Stimulated activated CD4-positive, alpha-beta T cell treated with anti-CD3 and anti-CD28 coated beads, TNF-alpha, amount 100 ng/mL, for 1 hour (primary cell): ENCODE results near the gene RGMA.
"Not testable (repeated sequence)": the region's sequence is repeated elsewhere in the genome, so short reads cannot be mapped to it uniquely, and the experiment has no call there.

Experiments used
- DNase-seq, 3 donors: peaks; one replicate each; pipeline ENCODE4 v3.0.0-alpha.2; 2020; ENCODE audit warnings: low read depth in 3 of 3, low spot score in 1 of 3

RGMA gene

GRCh38 chr15:93035092-93035915 lies 53.7 kb downstream of the RGMA start:
- no peak for DNase-seq

- no peak for DNase-seq
These were observed 54.5 kb downstream of the RGMA start for GRCh38 chr15:93034512-93034911.

- no peak for DNase-seq
These were observed 55.5 kb downstream of the RGMA start for GRCh38 chr15:93033434-93034045.

GRCh38 chr15:93032515-93033206 lies 56.4 kb downstream of the RGMA start:
- not testable (repeated sequence) for DNase-seq

GRCh38 chr15:93031557-93032384 lies 57.2 kb downstream of the RGMA start:
- DNase-seq: not testable (repeated sequence)

GRCh38 chr15:93031103-93031464 lies 57.9 kb downstream of the RGMA start:
- no peak for DNase-seq

- peak in 2 of 3 donors; percentile 30 to 43 for DNase-seq
These were observed 58.4 kb downstream of the RGMA start for GRCh38 chr15:93030430-93031102.

GRCh38 chr15:93029836-93030429 lies 59.1 kb downstream of the RGMA start:
- DNase-seq: no peak

- DNase-seq: no peak
These were observed 59.7 kb downstream of the RGMA start for GRCh38 chr15:93029214-93029835.

GRCh38 chr15:93028632-93029213 lies 60.3 kb downstream of the RGMA start:
- DNase-seq: no peak

- no peak for DNase-seq
These were observed 60.8 kb downstream of the RGMA start for GRCh38 chr15:93028111-93028631.

GRCh38 chr15:93027413-93027812 lies 61.6 kb downstream of the RGMA start:
- no peak for DNase-seq

GRCh38 chr15:93026380-93026817 lies 62.6 kb downstream of the RGMA start:
- DNase-seq: no peak

- DNase-seq: no peak
These were observed 63.4 kb downstream of the RGMA start for GRCh38 chr15:93025625-93025982.

GRCh38 chr15:93024716-93025624 lies 64.0 kb downstream of the RGMA start:
- DNase-seq: no peak

- DNase-seq: no peak
These were observed 64.7 kb downstream of the RGMA start for GRCh38 chr15:93024293-93024692.

- no peak for DNase-seq
These were observed 67.8 kb downstream of the RGMA start for GRCh38 chr15:93020976-93021772.
